Osteoblast (primary cell): ENCODE measurements around the gene MYL4. TPM values are rescaled to one million over a fixed set of nuclear protein-coding genes. Genes with fewer than 3 reads are reported as not detected.

ENCODE experiments used
- DNase-seq: peaks from one replicate; pipeline ENCODE4 v3.0.0; 2011; ENCODE audit warnings: low spot score, mixed read lengths; ENCODE audit not compliant: insufficient read length; ENCODE audit errors: missing footprints
- H2AFZ ChIP-seq: 2 replicates; pipeline ENCODE4 v1.6.0; 2011; ENCODE audit warnings: mild to moderate bottlenecking, low read length
- H3K27ac ChIP-seq: 2 replicates; pipeline ENCODE4 v1.5.1; 2011; ENCODE audit warnings: mild to moderate bottlenecking, low read depth, low read length, moderate library complexity
- H3K27me3 ChIP-seq: 2 replicates; pipeline ENCODE4 v1.6.0; 2012; ENCODE audit warnings: mild to moderate bottlenecking, control low read depth, inconsistent platforms, low read length, moderate library complexity; ENCODE audit not compliant: insufficient read depth
- H3K36me3 ChIP-seq: 2 replicates; pipeline ENCODE4 v1.5.1; 2011; ENCODE audit warnings: mild to moderate bottlenecking, low read length, control low read depth, moderate library complexity; ENCODE audit not compliant: insufficient read depth
- H3K4me1 ChIP-seq: 2 replicates; pipeline ENCODE4 v1.5.1; 2011; ENCODE audit warnings: mild to moderate bottlenecking, low read length, control low read depth, moderate library complexity; ENCODE audit not compliant: insufficient read depth
- H3K4me2 ChIP-seq: 2 replicates; pipeline ENCODE4 v1.6.0; 2011; ENCODE audit warnings: mild to moderate bottlenecking, low read length; ENCODE audit not compliant: insufficient read depth
- H3K4me3 ChIP-seq: fragments of 200-600 bp; sonication (generic); 3 replicates; pipeline ENCODE4 v1.5.1; 2012; ENCODE audit warnings: mild to moderate bottlenecking, low read length, inconsistent platforms; ENCODE audit not compliant: insufficient read depth
- H3K79me2 ChIP-seq: 2 replicates; pipeline ENCODE4 v1.6.0; 2012; ENCODE audit warnings: mild to moderate bottlenecking, low read length, control low read depth, inconsistent platforms; ENCODE audit not compliant: insufficient read depth
- H3K9me3 ChIP-seq: 2 replicates; pipeline ENCODE4 v1.5.1; 2011; ENCODE audit warnings: low read depth, low read length, control low read depth
- H4K20me1 ChIP-seq: 2 replicates; pipeline ENCODE4 v1.6.0; 2012; ENCODE audit warnings: mild to moderate bottlenecking, low read length, control low read depth; ENCODE audit not compliant: insufficient read depth
- CTCF ChIP-seq: IDR thresholded peaks from 2 replicates; pipeline ENCODE4 v1.5.1; 2011; ENCODE audit warnings: mild to moderate bottlenecking, low read depth, low read length, moderate library complexity; ENCODE audit errors: extremely low read depth
- total RNA-seq: library from RNA; depleted of rRNA; stranded (reverse); fragments of >200 nt; gene quantifications from 2 replicates; pipeline ENCODE4 v1.2.3, GENCODE V29; 2012

Gene MYL4
- total RNA-seq, 1 donor, result 0.72 TPM

GRCh38 chr17:47190243-47190642, 18.9 kb upstream of the MYL4 start:
- Histone ChIP-seq H3K27me3 (no peaks in the 10 kb centered on the region), H3K4me2 (no peak overlapping the region), H3K27ac (no peak overlapping the region), H2AFZ (no peak overlapping the region), H3K36me3 (no peaks in the 10 kb centered on the region), H4K20me1 (peaks cover 20% of the 10 kb centered on the region), H3K4me1 (peaks cover 11% of the 10 kb centered on the region), H3K9me3 (no peaks in the 10 kb centered on the region), H3K79me2 (peaks cover 39% of the 10 kb centered on the region), H3K4me3 (no peak overlapping the region)
- no peak for DNase-seq
- no peak for TF ChIP-seq CTCF

GRCh38 chr17:47190770-47191169, 18.4 kb upstream of the MYL4 start:
- H3K4me1 ChIP-seq, result peaks cover 11% of the 10 kb centered on the region
- no peak for DNase-seq
- H3K27me3 ChIP-seq, result no peaks in the 10 kb centered on the region
- H3K9me3 ChIP-seq, result no peaks in the 10 kb centered on the region
- peaks cover 33% of the 10 kb centered on the region for H3K79me2 ChIP-seq
- H4K20me1 ChIP-seq, result peaks cover 17% of the 10 kb centered on the region
- peak overlapping the region; percentile 26 for H2AFZ ChIP-seq
- no peak overlapping the region for H3K4me3 ChIP-seq
- no peak overlapping the region for H3K27ac ChIP-seq
- no peak overlapping the region for H3K4me2 ChIP-seq
- no peak for TF ChIP-seq CTCF
- no peaks in the 10 kb centered on the region for H3K36me3 ChIP-seq

- no peak for TF ChIP-seq CTCF
- Histone ChIP-seq H2AFZ (peak overlapping the region; percentile 14), H3K9me3 (no peaks in the 10 kb centered on the region), H3K4me3 (no peak overlapping the region), H3K4me1 (peaks cover 7% of the 10 kb centered on the region), H3K4me2 (no peak overlapping the region), H4K20me1 (peaks cover 5% of the 10 kb centered on the region), H3K27me3 (no peaks in the 10 kb centered on the region), H3K27ac (no peak overlapping the region), H3K36me3 (no peaks in the 10 kb centered on the region), H3K79me2 (peaks cover 16% of the 10 kb centered on the region)
- DNase-seq, result no peak
These were observed 16.6 kb upstream of the MYL4 start for GRCh38 chr17:47192554-47192953.

- H3K9me3 ChIP-seq, result no peaks in the 10 kb centered on the region
- no peaks in the 10 kb centered on the region for H3K27me3 ChIP-seq
- H3K4me3 ChIP-seq, result no peak overlapping the region
- DNase-seq, result no peak
- no peak for TF ChIP-seq CTCF
- H3K4me1 ChIP-seq, result peaks cover 3% of the 10 kb centered on the region
- peaks cover under 1% of the 10 kb centered on the region for H3K79me2 ChIP-seq
- no peak overlapping the region for H3K4me2 ChIP-seq
- H3K36me3 ChIP-seq, result no peaks in the 10 kb centered on the region
- H3K27ac ChIP-seq, result no peak overlapping the region
- no peak overlapping the region for H2AFZ ChIP-seq
- no peaks in the 10 kb centered on the region for H4K20me1 ChIP-seq
These were observed 15.1 kb upstream of the MYL4 start for GRCh38 chr17:47193931-47194511.
